HG03575 (cell line): Measurements from ENCODE around the gene CASK.

Source experiments
- ATAC-seq: cut with Tn5 transposase; IDR thresholded peaks from one replicate; pipeline ENCODE4 v1.9.1; 2021; ENCODE audit not compliant: unreplicated experiment, insufficient number of reproducible peaks, low FRiP score; ENCODE audit errors: extremely low read depth

The CASK gene

GRCh38 chrX:41553688-41554087, 369.7 kb downstream of the CASK start:
- ATAC-seq: no peak

GRCh38 chrX:41548411-41548810, 374.9 kb downstream of the CASK start:
- no peak for ATAC-seq

DNA sequence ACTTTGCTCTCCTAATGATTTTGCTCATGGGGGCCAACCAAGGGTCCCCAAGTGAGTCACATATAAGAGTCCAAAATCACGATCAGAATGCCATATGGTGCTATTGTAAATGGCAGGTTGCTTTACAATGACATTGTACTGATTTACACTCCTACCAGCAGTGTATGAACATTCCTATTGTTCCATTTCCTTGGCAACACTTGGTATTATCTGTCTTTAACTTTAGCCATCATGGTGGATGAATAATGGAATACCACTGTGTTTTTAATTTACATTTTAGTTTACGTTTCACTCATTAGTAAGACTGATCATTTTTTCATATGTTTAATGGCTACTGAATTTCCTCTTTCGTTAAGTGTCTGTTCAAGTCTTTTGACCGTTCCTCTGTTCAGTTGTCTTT, 379.7 kb downstream of the CASK start:
- ATAC-seq: no peak

DNA sequence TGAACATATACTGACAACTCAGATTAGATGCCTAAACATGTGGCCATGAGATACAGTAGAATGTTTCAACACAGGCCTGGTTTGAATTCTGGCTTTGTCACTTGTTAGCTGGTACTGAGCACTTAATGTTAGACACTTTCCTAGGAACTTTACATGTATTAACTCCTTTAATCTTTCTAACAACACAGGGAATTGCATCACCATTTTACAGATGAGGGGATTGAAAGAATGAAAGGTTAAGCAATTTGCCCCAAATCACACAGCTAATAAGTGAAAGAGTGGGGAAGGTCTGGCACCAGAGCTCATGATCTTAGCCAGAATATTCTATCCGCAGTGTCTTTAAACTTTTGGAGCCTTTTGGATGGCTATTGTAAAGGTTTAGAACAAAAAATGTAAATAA, 380.3 kb downstream of the CASK start:
- no peak for ATAC-seq

DNA sequence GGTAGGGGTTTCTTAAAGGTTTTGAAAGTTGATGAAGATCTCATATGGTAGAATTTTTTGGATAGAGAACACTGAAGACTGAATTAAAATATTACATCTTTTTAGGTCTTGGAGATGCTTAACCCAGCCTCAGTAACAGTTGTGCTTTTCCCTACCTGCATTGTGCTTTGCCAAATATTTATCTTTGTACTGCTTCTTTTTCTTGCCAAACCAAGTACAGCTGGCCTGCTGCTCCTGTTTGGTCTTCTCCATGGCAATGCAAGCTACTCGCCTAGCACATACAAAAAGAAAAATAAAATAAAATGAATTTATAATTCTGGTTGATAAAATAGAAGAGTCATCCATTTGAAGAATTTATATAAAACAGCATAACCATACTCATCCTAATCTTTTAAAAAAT, 380.8 kb downstream of the CASK start:
- no peak for ATAC-seq

- no peak for ATAC-seq
Measured at GRCh38 chrX:41542135-41542534, 381.2 kb downstream of the CASK start.

- ATAC-seq: no peak
Measured at GRCh38 chrX:41541386-41541785, 382.0 kb downstream of the CASK start.

- ATAC-seq: no peak
Measured at GRCh38 chrX:41538707-41539106, 384.6 kb downstream of the CASK start.

DNA sequence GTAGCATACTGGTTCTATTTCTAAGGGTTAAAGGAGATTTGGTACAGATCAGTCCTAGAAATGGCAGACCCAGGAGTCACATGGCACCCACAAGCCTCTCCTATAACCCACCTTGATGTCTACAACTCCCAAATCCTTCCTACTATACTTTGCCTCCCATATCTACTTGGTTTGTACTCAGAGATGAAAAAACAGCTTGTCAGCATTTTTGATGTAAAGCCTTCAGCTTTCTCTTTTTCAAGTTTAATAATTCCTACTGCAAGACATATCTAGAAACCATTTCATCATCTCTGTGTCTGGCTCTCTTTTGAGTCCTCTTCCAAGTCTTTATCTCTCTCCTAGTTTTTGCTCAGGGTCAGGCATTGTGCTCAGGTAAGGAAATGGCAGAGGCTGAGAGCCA, 393.3 kb downstream of the CASK start:
- no peak for ATAC-seq

GRCh38 chrX:41529221-41529620, 394.1 kb downstream of the CASK start:
- no peak for ATAC-seq

- no peak for ATAC-seq
Measured at GRCh38 chrX:41528784-41529183, 394.6 kb downstream of the CASK start.

GRCh38 chrX:41526925-41527324, 396.4 kb downstream of the CASK start:
- ATAC-seq: no peak

- ATAC-seq: no peak
Measured at GRCh38 chrX:41526271-41526670, 397.1 kb downstream of the CASK start.

DNA sequence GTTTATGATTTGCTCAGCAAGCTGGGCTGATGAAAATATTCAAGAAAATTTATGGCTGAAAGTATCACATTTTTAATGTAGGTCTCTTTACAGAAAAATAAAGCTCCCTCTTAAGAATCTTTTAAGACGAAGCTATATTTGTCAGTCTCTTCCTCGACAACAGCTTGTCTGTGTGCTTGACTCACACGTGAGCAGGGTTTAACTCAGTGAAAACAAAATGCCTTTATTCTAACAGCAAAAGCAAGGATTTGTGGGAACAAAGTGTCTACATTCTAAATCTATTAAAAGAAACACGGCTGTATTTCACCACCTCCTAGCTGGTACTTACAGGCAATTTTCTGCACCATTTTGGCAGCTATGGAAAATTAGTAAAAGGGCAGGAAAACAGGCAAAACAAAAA, 400.7 kb downstream of the CASK start:
- ATAC-seq: no peak

- no peak for ATAC-seq
Measured at GRCh38 chrX:41522081-41522480, 401.3 kb downstream of the CASK start.

- ATAC-seq: no peak
Measured at GRCh38 chrX:41519468-41519867, 403.9 kb downstream of the CASK start.

DNA sequence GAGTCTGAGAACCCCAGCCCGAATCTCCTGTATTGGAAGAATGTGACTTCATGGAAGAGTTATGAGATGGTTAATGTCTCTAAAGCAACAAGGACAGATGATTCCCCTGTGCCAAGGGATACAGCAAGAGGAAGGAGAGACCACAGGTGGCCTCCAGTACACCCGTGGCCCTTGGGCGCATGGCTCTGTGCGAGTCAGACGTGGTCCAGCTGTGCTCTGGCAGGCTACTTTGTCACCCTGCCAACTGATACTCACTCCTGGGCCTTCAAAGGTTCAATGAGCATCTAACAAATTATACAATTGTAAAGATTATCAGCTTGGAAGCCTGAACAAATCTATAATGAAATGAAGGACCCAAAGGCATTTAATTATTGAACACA, 404.5 kb downstream of the CASK start:
- ATAC-seq: no peak

GRCh38 chrX:41518127-41518840, 405.1 kb downstream of the CASK start:
- ATAC-seq: no peak

DNA sequence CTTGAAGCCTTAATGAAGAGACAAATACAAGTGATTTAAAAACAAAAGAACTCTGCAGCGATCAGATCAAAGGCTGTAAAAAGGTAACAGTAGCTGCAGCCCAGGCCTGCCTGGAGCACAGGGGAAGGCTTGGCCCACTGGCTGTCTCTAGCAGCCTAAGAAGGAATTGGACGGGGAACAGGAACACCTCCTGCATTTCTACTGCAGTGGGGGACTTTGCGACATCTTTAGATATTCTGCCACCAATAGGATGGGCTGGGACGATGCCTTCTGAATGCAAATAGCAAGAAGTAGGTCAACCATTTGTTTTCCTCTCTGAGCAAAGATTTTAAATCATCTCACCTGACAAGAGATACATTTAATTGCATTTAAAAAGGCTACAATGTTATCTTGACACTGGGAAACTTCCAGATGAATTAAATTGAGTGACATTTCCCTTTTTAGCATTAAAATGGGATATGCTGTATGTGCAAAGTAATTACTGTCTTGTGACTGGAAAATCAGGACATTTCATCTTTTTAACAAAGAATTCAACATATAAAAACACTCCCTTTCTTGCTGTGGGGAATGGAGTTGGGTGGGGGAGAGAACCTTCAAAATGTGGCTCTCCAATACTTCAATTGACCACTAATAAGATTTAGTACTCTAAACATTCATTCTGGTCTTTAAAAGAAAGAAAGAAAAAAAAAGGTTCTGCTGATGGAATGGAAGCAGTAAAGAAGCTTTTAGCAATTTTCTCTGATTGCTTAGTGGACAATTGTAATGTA, 406.2 kb downstream of the CASK start:
- no peak for ATAC-seq

- no peak for ATAC-seq
Measured at GRCh38 chrX:41516456-41516855, 406.9 kb downstream of the CASK start.

GRCh38 chrX:41515376-41515775, 408.0 kb downstream of the CASK start:
- ATAC-seq: no peak
